ENCODE data around the gene SH3RF3. TPM values are rescaled to one million over a fixed set of nuclear protein-coding genes. Genes with fewer than 3 reads are reported as not detected.

Gene SH3RF3
- total and polyA plus RNA-seq, 10 of the 15 experiments (the other 5 are each of a cell fraction or from before 2014, with no cell fraction given), result 0.08 to 8.8 (median 2.3) TPM

GRCh38 chr2:109350526-109350925, 221.5 kb downstream of the SH3RF3 start (continued):
- TF ChIP-seq, protein P1, sequence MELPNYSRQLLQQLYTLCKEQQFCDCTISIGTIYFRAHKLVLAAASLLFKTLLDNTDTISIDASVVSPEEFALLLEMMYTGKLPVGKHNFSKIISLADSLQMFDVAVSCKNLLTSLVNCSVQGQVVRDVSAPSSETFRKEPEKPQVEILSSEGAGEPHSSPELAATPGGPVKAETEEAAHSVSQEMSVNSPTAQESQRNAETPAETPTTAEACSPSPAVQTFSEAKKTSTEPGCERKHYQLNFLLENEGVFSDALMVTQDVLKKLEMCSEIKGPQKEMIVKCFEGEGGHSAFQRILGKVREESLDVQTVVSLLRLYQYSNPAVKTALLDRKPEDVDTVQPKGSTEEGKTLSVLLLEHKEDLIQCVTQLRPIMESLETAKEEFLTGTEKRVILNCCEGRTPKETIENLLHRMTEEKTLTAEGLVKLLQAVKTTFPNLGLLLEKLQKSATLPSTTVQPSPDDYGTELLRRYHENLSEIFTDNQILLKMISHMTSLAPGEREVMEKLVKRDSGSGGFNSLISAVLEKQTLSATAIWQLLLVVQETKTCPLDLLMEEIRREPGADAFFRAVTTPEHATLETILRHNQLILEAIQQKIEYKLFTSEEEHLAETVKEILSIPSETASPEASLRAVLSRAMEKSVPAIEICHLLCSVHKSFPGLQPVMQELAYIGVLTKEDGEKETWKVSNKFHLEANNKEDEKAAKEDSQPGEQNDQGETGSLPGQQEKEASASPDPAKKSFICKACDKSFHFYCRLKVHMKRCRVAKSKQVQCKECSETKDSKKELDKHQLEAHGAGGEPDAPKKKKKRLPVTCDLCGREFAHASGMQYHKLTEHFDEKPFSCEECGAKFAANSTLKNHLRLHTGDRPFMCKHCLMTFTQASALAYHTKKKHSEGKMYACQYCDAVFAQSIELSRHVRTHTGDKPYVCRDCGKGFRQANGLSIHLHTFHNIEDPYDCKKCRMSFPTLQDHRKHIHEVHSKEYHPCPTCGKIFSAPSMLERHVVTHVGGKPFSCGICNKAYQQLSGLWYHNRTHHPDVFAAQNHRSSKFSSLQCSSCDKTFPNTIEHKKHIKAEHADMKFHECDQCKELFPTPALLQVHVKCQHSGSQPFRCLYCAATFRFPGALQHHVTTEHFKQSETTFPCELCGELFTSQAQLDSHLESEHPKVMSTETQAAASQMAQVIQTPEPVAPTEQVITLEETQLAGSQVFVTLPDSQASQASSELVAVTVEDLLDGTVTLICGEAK (IDR thresholded peaks at IDR 0.05; ENCODE audit: borderline replicate concordance), result no peak
- no peak for TF ChIP-seq ZNF24 (IDR thresholded peaks at IDR 0.05)
- TF ChIP-seq, protein P2, sequence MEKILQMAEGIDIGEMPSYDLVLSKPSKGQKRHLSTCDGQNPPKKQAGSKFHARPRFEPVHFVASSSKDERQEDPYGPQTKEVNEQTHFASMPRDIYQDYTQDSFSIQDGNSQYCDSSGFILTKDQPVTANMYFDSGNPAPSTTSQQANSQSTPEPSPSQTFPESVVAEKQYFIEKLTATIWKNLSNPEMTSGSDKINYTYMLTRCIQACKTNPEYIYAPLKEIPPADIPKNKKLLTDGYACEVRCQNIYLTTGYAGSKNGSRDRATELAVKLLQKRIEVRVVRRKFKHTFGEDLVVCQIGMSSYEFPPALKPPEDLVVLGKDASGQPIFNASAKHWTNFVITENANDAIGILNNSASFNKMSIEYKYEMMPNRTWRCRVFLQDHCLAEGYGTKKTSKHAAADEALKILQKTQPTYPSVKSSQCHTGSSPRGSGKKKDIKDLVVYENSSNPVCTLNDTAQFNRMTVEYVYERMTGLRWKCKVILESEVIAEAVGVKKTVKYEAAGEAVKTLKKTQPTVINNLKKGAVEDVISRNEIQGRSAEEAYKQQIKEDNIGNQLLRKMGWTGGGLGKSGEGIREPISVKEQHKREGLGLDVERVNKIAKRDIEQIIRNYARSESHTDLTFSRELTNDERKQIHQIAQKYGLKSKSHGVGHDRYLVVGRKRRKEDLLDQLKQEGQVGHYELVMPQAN (conservative IDR thresholded peaks at IDR 0.05), result no peak

DNA sequence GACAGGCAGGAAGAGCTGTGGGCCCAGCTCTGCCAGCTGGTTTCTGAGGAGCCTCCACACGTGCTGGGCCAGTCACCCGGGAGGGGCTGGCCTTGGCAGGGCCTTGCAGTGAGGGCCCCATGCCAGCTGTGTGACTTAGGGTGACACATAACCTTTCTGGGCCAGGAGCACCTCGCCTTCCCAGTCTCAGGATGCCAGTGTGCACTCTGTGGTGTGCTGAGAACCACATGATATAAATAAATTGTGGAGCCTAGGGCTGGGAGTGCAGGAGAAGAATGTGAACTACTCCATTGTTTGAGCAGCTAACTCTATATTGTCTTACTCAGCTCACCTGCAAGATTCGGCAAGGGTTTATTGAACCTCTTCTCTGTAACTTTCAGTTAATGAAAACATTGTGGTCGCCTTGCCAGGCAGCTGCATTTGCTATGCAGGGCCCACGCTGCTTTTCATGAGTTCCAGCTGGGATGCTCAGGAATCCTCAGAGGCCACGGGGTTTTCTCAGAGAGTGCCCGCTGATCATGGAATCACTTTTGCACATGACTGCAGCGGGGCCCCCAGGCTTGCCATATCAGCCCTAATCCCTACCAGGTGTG, 222.3 kb downstream of the SH3RF3 start:
- CTCF ChIA-PET, result interaction anchor here (1.5 to 1.7 kb wide), 2 partner anchors 12 to 159 kb away, joined by 4 to 5 read pairs; no protein-coding TSS in a partner anchor
- Histone ChIP-seq H3K27ac (ENCODE audit: control insufficient read depth, insufficient read depth) (no peak overlapping the region), H2AFZ (ENCODE audit: control insufficient read depth, low read depth, low read length) (no peak overlapping the region), H4K20me1 (ENCODE audit: control insufficient read depth, insufficient read depth) (no peaks in the 10 kb centered on the region), H3K9ac (ENCODE audit: control insufficient read depth, insufficient read depth, low read length) (no peak overlapping the region), H3K4me1 (ENCODE audit: control insufficient read depth, insufficient read depth, low read length) (0 out of 2 replicates have a peak, but pooled peaks cover 3% of the 10 kb centered on the region), H3K9me3 (replicated peaks; ENCODE audit: control insufficient read depth, insufficient read depth, low read length) (no peaks in the 10 kb centered on the region; the same call in 2 of the 3 replicates), H3K79me2 (ENCODE audit: control insufficient read depth, insufficient read depth, low read length) (no peaks in the 10 kb centered on the region), H3K27me3 (replicated peaks in 1 of 2; ENCODE audit: control insufficient read depth in 2 of 2, insufficient read depth in 2 of 2, low read length in 1 of 2) (no peaks in the 10 kb centered on the region), H3K36me3 (ENCODE audit: control insufficient read depth in 2 of 2, insufficient read depth in 2 of 2, low read length in 1 of 2) (no peaks in the 10 kb centered on the region), H3K4me2 (ENCODE audit: control insufficient read depth, insufficient read depth) (no peak overlapping the region), H3K4me3 (no peak overlapping the region)
- BruUV-seq (replicated peaks), result no TSS peak
- intact Hi-C loops (cut with micrococcal nuclease; ENCODE audit: unreplicated experiment) (no loop called here), in situ Hi-C loops (cut with MboI) (no loop called here)
- RAD21 ChIA-PET (ENCODE audit: unreplicated experiment), result no interaction called here
- DNase-seq (ENCODE audit: low read depth, low spot score), result no peak
- 16% methylated on average over 9 of the region's 9 CpGs for WGBS (ENCODE audit: insufficient coverage, insufficient replicate concordance, low lambda C conversion rate, missing lambda C conversion rate)
- no peak for FAIRE-seq
- no peak for ATAC-seq
- POLR2A ChIA-PET, result no interaction called here
- SMC1A ChIA-PET (ENCODE audit: uncharacterized antibody, unreplicated experiment), result no interaction called here
- TF ChIP-seq MYC (IDR thresholded peaks at IDR 0.05; ENCODE audit: insufficient read depth, insufficient read length, insufficient replicate concordance, low read length, severe bottlenecking) (no peak), ZNF592 (IDR thresholded peaks at IDR 0.05) (no peak)

Data from GM12878 (cell line).